ENCODE measurements around the gene ELOA2.
"Not testable (repeated sequence)": the region's sequence is repeated elsewhere in the genome, so short reads cannot be mapped to it uniquely, and the experiment has no call there.

Gene ELOA2

GRCh38 chr18:47040982-47041381 lies 5.6 kb upstream of the ELOA2 start:
- peaks cover 9% of the 10 kb centered on the region; the same call in 1 of the 2 replicates for H4K20me1 ChIP-seq (ENCODE audit: low read depth, low read length)
- no peaks in the 10 kb centered on the region for H3K36me3 ChIP-seq (ENCODE audit: low read length)
- no peaks in the 10 kb centered on the region for H3K9me3 ChIP-seq (ENCODE audit: insufficient read depth, low read length)
- H3K27ac ChIP-seq (ENCODE audit: low read depth, low read length) = no peak overlapping the region
- no peak for TF ChIP-seq EZH2phosphoT487 (conservative IDR thresholded peaks at IDR 0.05; ENCODE audit: low read length)
- TF ChIP-seq, protein P1, sequence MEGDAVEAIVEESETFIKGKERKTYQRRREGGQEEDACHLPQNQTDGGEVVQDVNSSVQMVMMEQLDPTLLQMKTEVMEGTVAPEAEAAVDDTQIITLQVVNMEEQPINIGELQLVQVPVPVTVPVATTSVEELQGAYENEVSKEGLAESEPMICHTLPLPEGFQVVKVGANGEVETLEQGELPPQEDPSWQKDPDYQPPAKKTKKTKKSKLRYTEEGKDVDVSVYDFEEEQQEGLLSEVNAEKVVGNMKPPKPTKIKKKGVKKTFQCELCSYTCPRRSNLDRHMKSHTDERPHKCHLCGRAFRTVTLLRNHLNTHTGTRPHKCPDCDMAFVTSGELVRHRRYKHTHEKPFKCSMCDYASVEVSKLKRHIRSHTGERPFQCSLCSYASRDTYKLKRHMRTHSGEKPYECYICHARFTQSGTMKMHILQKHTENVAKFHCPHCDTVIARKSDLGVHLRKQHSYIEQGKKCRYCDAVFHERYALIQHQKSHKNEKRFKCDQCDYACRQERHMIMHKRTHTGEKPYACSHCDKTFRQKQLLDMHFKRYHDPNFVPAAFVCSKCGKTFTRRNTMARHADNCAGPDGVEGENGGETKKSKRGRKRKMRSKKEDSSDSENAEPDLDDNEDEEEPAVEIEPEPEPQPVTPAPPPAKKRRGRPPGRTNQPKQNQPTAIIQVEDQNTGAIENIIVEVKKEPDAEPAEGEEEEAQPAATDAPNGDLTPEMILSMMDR (IDR thresholded peaks at IDR 0.05; ENCODE audit: insufficient read depth, low read length, poor library complexity, severe bottlenecking) = no peak
- H3K27me3 ChIP-seq (ENCODE audit: low read length) = no peaks in the 10 kb centered on the region
- H3K4me3 ChIP-seq (ENCODE audit: insufficient read depth, low read length, poor library complexity, severe bottlenecking) = no peak overlapping the region
- no peak overlapping the region for H3K9ac ChIP-seq (ENCODE audit: low read length)
- no peaks in the 10 kb centered on the region for H3K79me2 ChIP-seq (ENCODE audit: insufficient read depth, low read length)
- H3F3A ChIP-seq (ENCODE audit: insufficient read depth) = 0 out of 2 replicates have a peak, but pooled peaks cover 6% of the 10 kb centered on the region
- no peaks in the 10 kb centered on the region for H3K9me2 ChIP-seq (replicated peaks; ENCODE audit: insufficient read depth, low read length)
- H2AFZ ChIP-seq (ENCODE audit: low read depth, low read length, severe bottlenecking) = no peak overlapping the region
- no peak overlapping the region for H3K4me2 ChIP-seq (ENCODE audit: low read depth, low read length, poor library complexity, severe bottlenecking)

GRCh38 chr18:47036927-47037578 lies 1.6 kb upstream of the ELOA2 start:
- H3K9ac ChIP-seq (ENCODE audit: low read length) = no peak overlapping the region
- no peak overlapping the region for H3K4me2 ChIP-seq (ENCODE audit: low read depth, low read length, poor library complexity, severe bottlenecking)
- 0 out of 2 replicates have a peak, but pooled peaks cover 5% of the 10 kb centered on the region for H3K79me2 ChIP-seq (ENCODE audit: insufficient read depth, low read length)
- no peaks in the 10 kb centered on the region for H3K36me3 ChIP-seq (ENCODE audit: low read length)
- no peaks in the 10 kb centered on the region for H3K9me3 ChIP-seq (ENCODE audit: insufficient read depth, low read length)
- no peaks in the 10 kb centered on the region for H3K9me2 ChIP-seq (replicated peaks; ENCODE audit: insufficient read depth, low read length)
- no peak overlapping the region for H2AFZ ChIP-seq (ENCODE audit: low read depth, low read length, severe bottlenecking)
- peaks cover 9% of the 10 kb centered on the region; the same call in 1 of the 2 replicates for H4K20me1 ChIP-seq (ENCODE audit: low read depth, low read length)
- 0 out of 2 replicates have a peak, but pooled peaks cover 6% of the 10 kb centered on the region for H3F3A ChIP-seq (ENCODE audit: insufficient read depth)
- no peak for TF ChIP-seq EZH2phosphoT487 (conservative IDR thresholded peaks at IDR 0.05; ENCODE audit: low read length)
- TF ChIP-seq, protein P1 (IDR thresholded peaks at IDR 0.05; ENCODE audit: insufficient read depth, low read length, poor library complexity, severe bottlenecking) = no peak
- H3K27me3 ChIP-seq (ENCODE audit: low read length) = no peaks in the 10 kb centered on the region
- H3K4me3 ChIP-seq (ENCODE audit: insufficient read depth, low read length, poor library complexity, severe bottlenecking) = no peak overlapping the region
- no peak overlapping the region for H3K27ac ChIP-seq (ENCODE audit: low read depth, low read length)

GRCh38 chr18:47036298-47036874 lies 965 bp upstream of the ELOA2 start:
- H3F3A ChIP-seq (ENCODE audit: insufficient read depth) = 0 out of 2 replicates have a peak, but pooled peaks cover 6% of the 10 kb centered on the region
- H3K9me3 ChIP-seq (ENCODE audit: insufficient read depth, low read length) = no peaks in the 10 kb centered on the region
- H3K9me2 ChIP-seq (replicated peaks; ENCODE audit: insufficient read depth, low read length) = no peaks in the 10 kb centered on the region
- no peak overlapping the region for H3K4me3 ChIP-seq (ENCODE audit: insufficient read depth, low read length, poor library complexity, severe bottlenecking)
- H3K36me3 ChIP-seq (ENCODE audit: low read length) = no peaks in the 10 kb centered on the region
- H3K27me3 ChIP-seq (ENCODE audit: low read length) = no peaks in the 10 kb centered on the region
- no peak overlapping the region for H3K9ac ChIP-seq (ENCODE audit: low read length)
- no peak overlapping the region for H2AFZ ChIP-seq (ENCODE audit: low read depth, low read length, severe bottlenecking)
- peaks cover 9% of the 10 kb centered on the region; the same call in 1 of the 2 replicates for H4K20me1 ChIP-seq (ENCODE audit: low read depth, low read length)
- no peak overlapping the region for H3K4me2 ChIP-seq (ENCODE audit: low read depth, low read length, poor library complexity, severe bottlenecking)
- H3K79me2 ChIP-seq (ENCODE audit: insufficient read depth, low read length) = 0 out of 2 replicates have a peak, but pooled peaks cover 5% of the 10 kb centered on the region
- TF ChIP-seq, protein P1 (IDR thresholded peaks at IDR 0.05; ENCODE audit: insufficient read depth, low read length, poor library complexity, severe bottlenecking) = peak; percentile 57
- TF ChIP-seq EZH2phosphoT487 (conservative IDR thresholded peaks at IDR 0.05; ENCODE audit: low read length) = no peak
- H3K27ac ChIP-seq (ENCODE audit: low read depth, low read length) = no peak overlapping the region

DNA sequence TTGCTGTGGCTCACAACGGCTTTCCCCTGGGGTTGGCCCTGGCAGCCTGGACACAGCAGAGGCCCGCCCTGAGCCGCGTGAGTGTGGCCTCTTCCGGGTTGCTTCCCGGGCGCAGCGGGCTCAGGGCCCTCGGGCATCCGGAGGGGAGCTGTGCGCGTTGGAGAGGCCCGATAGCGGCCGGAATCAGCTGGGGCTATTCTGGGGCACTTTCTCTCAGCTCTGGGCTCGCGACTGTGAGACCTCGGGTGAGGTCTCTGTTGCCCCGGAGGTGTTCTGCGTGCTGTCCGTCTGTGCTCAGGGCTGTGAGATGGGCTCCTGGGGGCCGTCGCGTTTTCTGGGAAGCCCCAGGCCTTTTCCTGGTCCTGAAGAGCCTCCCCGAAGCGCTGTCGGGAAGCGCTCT lies 830 bp downstream of the ELOA2 start:
- not testable (repeated sequence) for H3K9ac ChIP-seq (ENCODE audit: low read length); H3K27me3 ChIP-seq (ENCODE audit: low read length); H4K20me1 ChIP-seq (ENCODE audit: low read depth, low read length); H3K9me2 ChIP-seq (replicated peaks; ENCODE audit: insufficient read depth, low read length); H3K79me2 ChIP-seq (ENCODE audit: insufficient read depth, low read length); H3K36me3 ChIP-seq (ENCODE audit: low read length); H3K4me3 ChIP-seq (ENCODE audit: insufficient read depth, low read length, poor library complexity, severe bottlenecking); H3K9me3 ChIP-seq (ENCODE audit: insufficient read depth, low read length); H3F3A ChIP-seq (ENCODE audit: insufficient read depth); H2AFZ ChIP-seq (ENCODE audit: low read depth, low read length, severe bottlenecking); H3K27ac ChIP-seq (ENCODE audit: low read depth, low read length); H3K4me2 ChIP-seq (ENCODE audit: low read depth, low read length, poor library complexity, severe bottlenecking)

All from SU-DHL-6 (cell line).